NCI-H2171 (cell line): ENCODE data around the gene CAND2.
"Not testable (repeated sequence)": the region's sequence is repeated elsewhere in the genome, so short reads cannot be mapped to it uniquely, and the experiment has no call there.

Experiments
- DNase-seq: peaks from one replicate; lab custom pipeline; 2025; lab: John Stamatoyannopoulos, UW

CAND2 gene

DNA sequence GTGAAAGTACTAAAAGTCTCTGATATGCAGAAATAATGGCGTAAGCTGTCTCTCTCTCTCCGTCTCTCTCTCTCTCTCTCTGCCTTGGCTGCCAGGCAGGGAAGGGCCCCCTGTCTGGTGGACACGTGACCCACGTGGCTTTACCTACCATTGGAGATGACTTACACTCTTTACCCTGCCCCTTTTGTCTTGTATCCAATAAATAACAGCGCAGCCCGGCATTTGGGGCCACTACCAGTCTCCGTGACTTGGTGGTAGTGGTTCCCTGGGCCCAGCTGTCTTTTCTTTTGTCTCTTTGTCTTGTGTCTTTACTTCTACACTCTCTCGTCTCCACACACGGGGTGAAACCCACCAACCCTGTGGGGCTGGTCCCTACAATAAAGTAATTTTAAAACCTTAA, 25.2 kb upstream of the CAND2 start:
- DNase-seq = no peak

- DNase-seq = no peak
Observed at GRCh38 chr3:12772462-12772861, 24.0 kb upstream of the CAND2 start.

- DNase-seq = no peak
Observed at GRCh38 chr3:12773030-12773709, 23.3 kb upstream of the CAND2 start.

DNA sequence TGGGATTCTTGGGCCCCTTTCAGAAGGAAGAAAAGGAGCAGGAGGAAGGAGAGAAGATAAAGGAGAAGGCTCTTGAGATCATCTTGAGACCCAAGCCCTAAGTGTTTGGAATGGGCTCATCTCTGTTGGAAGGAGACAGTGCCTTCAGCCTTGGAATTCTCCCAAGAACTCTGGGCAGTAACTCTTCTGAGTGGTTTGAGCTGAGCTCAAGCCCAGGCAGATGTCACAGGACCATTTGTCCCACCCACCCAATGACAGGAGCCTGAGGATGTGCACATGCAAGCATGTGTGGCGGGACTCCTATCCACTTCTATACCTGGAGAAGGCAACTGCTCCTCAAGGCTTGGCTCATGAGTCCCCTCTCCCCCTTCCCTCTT, 22.8 kb upstream of the CAND2 start:
- no peak for DNase-seq

DNA sequence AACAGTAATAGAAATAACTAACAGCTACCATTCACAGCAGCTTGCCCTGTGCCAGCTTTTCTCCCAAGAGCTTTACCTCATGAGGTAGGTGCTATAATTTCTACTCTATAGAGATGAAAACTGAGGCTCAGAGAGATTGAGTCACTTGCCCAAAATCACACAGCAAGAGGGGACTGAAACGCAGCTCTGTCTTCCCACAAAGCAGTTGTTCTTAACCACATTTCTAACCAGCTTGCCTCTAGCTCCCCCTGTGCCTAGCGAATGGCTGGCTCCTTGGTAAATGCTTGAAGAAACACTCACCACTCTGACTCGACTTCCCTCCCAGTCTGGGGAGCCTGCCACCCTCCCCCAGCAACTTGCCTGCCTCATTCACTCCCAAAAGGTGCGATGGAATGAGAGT, 21.9 kb upstream of the CAND2 start:
- DNase-seq = no peak

GRCh38 chr3:12775226-12775625, 21.3 kb upstream of the CAND2 start:
- no peak for DNase-seq

GRCh38 chr3:12775970-12776369, 20.5 kb upstream of the CAND2 start:
- DNase-seq = not testable (repeated sequence)

- DNase-seq = no peak
Observed at GRCh38 chr3:12777171-12777570, 19.3 kb upstream of the CAND2 start.

DNA sequence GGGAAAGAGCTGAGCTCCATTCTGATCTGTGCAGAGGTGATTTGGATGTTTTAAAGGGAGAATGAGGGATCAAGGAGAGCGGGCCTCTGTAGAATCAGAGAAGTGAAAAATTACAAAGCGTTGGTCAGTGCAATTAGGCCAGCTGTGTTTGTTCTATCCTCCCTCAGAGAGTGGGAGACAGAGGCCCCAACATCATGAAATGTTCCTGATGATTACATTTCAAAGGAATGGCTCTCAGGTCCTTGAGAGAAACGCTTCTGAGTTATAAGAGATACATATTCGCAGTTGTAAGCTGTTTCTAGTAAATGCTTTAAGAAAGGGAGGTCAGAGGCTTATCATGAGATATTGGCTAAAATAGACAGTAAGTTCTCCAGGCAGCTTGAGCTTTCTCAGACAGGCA, 15.7 kb upstream of the CAND2 start:
- no peak for DNase-seq

GRCh38 chr3:12782172-12782815, 14.2 kb upstream of the CAND2 start:
- no peak for DNase-seq

GRCh38 chr3:12785096-12785495, 11.4 kb upstream of the CAND2 start:
- no peak for DNase-seq

GRCh38 chr3:12787346-12787745, 9.1 kb upstream of the CAND2 start:
- DNase-seq = not testable (repeated sequence)

DNA sequence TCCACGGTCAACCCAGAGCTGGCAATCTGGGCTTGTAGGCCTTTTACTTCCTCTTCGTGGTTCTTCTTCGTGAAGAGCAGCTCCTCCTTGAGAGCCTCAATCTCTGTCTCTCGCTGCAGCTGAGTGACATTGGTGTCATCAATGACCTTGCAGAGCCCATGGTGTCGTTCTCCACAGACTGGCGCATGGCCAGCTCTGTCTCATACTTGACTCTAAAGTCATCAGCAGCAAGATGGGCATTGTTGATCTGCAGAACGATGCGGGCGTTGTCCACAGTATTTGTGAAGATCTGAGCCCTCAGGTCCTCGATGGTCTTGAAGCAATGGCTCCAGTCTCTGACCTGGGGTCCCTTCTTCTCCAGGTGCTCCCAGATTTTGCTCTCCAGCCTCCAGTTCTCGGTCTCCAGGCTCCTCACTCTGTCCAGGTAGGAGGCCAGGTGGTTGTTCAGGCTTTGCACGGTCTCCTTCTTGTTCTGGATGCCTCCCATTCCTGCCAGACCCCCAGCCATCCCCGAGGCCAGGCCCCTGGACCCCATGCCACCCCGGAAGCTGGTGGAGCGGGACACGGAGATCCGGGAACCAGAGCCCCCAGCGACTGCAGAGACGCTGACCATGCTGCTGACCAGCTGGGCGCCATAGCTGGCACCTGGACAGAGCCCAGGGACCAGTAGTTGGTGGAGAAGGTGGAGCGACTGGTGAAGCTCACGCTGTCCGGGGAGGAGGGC, 8.4 kb upstream of the CAND2 start:
- DNase-seq = not testable (repeated sequence)

DNA sequence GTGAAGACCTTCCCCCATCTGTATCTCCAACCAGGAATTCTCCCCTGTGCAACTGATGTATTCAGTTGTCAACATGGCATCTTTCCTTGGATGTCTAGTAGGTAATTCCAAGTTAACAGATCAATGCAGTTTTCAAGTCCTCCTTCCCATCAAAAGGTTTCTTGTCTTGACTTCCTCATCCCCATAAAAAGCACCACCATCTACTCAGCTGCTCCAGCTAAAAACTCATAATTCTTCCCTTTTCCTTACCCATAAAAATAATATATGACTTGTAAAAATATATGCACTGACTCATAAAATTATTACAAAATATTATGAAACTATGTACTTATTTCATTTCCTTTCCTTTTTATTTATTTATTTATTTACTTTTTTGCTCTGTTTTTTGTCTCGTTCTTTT, 5.0 kb upstream of the CAND2 start:
- DNase-seq = no peak

- DNase-seq = no peak
Observed at GRCh38 chr3:12793701-12794100, 2.8 kb upstream of the CAND2 start.

GRCh38 chr3:12797124-12797891, 828 bp downstream of the CAND2 start:
- DNase-seq = no peak

GRCh38 chr3:12797892-12798558, 1.5 kb downstream of the CAND2 start:
- no peak for DNase-seq

DNA sequence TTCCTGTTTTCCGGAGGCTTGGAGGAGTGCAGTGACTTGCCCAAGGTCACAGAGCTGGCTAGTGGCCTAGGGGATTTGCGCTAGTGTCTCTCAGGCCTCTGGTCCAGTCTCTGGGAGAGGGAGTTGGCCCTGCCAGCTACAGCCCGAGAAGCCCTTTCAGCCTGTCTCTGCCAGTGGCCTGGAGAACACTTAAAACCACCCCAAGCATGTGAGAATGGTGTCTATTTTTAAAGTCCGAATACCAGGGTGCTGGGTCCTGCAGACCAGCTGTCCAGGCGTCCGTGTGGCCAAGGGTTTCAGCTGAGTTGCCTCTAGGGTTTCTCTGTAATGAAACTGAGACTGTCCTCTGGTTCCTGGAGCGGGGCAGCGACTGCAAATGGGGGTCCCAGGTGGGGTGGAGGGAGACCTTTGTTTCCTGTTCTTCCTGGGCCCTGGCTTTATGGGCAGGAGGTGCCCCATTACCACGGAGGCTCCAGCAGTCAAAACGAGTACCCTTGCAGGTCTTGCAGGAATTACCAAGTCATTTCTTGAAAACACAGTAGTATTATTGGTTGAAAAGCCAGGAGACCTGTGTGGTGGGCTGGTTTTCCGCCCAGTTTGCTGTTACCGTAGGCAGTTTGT, 2.2 kb downstream of the CAND2 start:
- DNase-seq = no peak

GRCh38 chr3:12799525-12800440, 3.3 kb downstream of the CAND2 start:
- no peak for DNase-seq

- DNase-seq = no peak
Observed at GRCh38 chr3:12803371-12803770, 6.9 kb downstream of the CAND2 start.
